T47D (cell line): ENCODE data around the gene CFDP1.

Experiments used
- DNase-seq, 2 experiments: peaks; one replicate each; pipeline versions ENCODE4 v3.0.0 to v3.0.0-alpha.2; 2011 to 2012; ENCODE audit warnings: low read depth in 1 of 2, low spot score in 1 of 2
- JUND ChIP-seq: IDR thresholded peaks from 2 replicates; pipeline ENCODE4 v1.6.1; 2012; ENCODE audit warnings: low read depth
- in situ Hi-C: cut with HindIII; loops from 2 replicates; pipeline ENCODE4 v1.10.0; 2016; ENCODE audit warnings: low sequenced_read_pairs, low pct_unique_long_range_greater_than_20kb

CFDP1 gene

GRCh38 chr16:75371171-75371570 lies 62.1 kb downstream of the CFDP1 start:
- in situ Hi-C loops, result no loop called here
- no peak for TF ChIP-seq JUND
- no peak for DNase-seq

- in situ Hi-C loops, result no loop called here
- TF ChIP-seq JUND, result no peak
- DNase-seq, result no peak
Observed at GRCh38 chr16:75364286-75364791, 69.0 kb downstream of the CFDP1 start.

- DNase-seq, result no peak
- TF ChIP-seq JUND, result no peak
- in situ Hi-C loops, result no loop called here
Observed at GRCh38 chr16:75362846-75363245, 70.5 kb downstream of the CFDP1 start.

- DNase-seq, result no peak
- in situ Hi-C loops, result no loop called here
- TF ChIP-seq JUND, result no peak
Observed at GRCh38 chr16:75361936-75362335, 71.4 kb downstream of the CFDP1 start.

GRCh38 chr16:75354170-75354569 lies 79.1 kb downstream of the CFDP1 start:
- DNase-seq, result no peak
- no peak for TF ChIP-seq JUND
- in situ Hi-C loops, result no loop called here

GRCh38 chr16:75351183-75351582 lies 82.1 kb downstream of the CFDP1 start:
- TF ChIP-seq JUND, result no peak
- in situ Hi-C loops, result no loop called here
- no peak for DNase-seq

GRCh38 chr16:75345711-75346110 lies 87.6 kb downstream of the CFDP1 start:
- no peak for DNase-seq
- TF ChIP-seq JUND, result no peak
- in situ Hi-C loops, result no loop called here

- in situ Hi-C loops, result no loop called here
- TF ChIP-seq JUND, result no peak
- DNase-seq, result no peak
Observed at GRCh38 chr16:75343941-75344340, 89.4 kb downstream of the CFDP1 start.

- no peak for DNase-seq
- TF ChIP-seq JUND, result no peak
- in situ Hi-C loops, result no loop called here
Observed at GRCh38 chr16:75343286-75343685, 90.0 kb downstream of the CFDP1 start.

- DNase-seq, result peak in 1 of 2 experiments; percentile 4
- TF ChIP-seq JUND, result no peak
- in situ Hi-C loops, result no loop called here
Observed at GRCh38 chr16:75342308-75342811, 90.9 kb downstream of the CFDP1 start.

GRCh38 chr16:75341564-75342307 lies 91.6 kb downstream of the CFDP1 start:
- no peak for TF ChIP-seq JUND
- in situ Hi-C loops, result no loop called here
- DNase-seq, result no peak

GRCh38 chr16:75340741-75341491 lies 92.4 kb downstream of the CFDP1 start:
- DNase-seq, result no peak
- TF ChIP-seq JUND, result no peak
- in situ Hi-C loops, result no loop called here

GRCh38 chr16:75337430-75337829 lies 95.9 kb downstream of the CFDP1 start:
- no peak for TF ChIP-seq JUND
- in situ Hi-C loops, result no loop called here
- no peak for DNase-seq
